Stimulated activated CD4-positive, alpha-beta T cell treated with anti-CD3 and anti-CD28 coated beads, Interleukin-2, amount 100 ng/mL, for 24 hours (primary cell): ENCODE data around the gene CENPL.
"Not testable (repeated sequence)": the region's sequence is repeated elsewhere in the genome, so short reads cannot be mapped to it uniquely, and the experiment has no call there.

Experiments used
- DNase-seq, 2 donors: peaks; one replicate each; pipeline ENCODE4 v3.0.0-alpha.2; 2020

Gene CENPL

DNA sequence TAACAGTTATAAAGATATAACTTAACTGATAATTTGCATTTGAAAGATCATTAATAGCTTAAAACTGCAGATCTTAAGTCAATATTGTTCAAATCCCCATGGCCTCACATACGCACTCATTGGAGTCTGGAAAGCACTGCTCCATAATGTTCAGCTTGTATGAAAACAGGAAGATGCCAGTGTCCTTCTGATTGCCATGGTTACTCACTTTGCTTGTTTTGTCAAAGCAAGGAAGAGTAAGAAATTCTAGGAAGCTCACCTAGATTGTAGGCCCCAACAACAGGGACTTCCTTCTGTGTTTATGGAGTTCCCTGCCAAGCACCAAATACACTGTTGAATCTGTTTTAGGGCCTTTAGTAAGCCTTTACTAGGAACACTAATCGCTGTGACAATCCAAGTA lies 32.2 kb upstream of the CENPL start:
- DNase-seq, result no peak

- no peak for DNase-seq
Observed at GRCh38 chr1:173856014-173856413, 31.3 kb upstream of the CENPL start.

- DNase-seq, result no peak
Observed at GRCh38 chr1:173853074-173853473, 28.4 kb upstream of the CENPL start.

- DNase-seq, result no peak
Observed at GRCh38 chr1:173852105-173852504, 27.4 kb upstream of the CENPL start.

- no peak for DNase-seq
Observed at GRCh38 chr1:173832748-173833147, 8.1 kb upstream of the CENPL start.

GRCh38 chr1:173827611-173828010 lies 2.9 kb upstream of the CENPL start:
- no peak for DNase-seq

GRCh38 chr1:173823781-173824314 lies 835 bp downstream of the CENPL start:
- DNase-seq, result no peak

GRCh38 chr1:173821680-173822079 lies 3.0 kb downstream of the CENPL start:
- DNase-seq, result no peak

DNA sequence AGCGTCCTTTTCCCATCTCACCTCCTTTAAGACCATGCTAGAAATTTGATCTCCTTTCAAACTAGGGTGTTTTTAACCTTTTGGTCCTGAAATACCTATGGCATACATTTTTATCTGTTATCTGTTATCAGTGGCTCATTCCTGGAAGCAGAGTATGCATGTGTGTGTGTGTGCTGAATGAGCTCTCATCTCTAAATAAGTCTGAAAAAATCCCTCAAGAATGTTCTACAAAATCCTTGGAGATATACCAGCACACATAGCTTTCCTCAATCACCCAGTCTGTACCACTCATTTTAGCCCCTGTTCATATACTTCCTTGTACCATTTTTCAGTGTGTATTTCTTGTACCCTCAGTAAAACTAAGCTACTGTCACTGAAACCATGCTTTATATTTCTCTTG lies 6.2 kb downstream of the CENPL start:
- DNase-seq, result no peak

DNA sequence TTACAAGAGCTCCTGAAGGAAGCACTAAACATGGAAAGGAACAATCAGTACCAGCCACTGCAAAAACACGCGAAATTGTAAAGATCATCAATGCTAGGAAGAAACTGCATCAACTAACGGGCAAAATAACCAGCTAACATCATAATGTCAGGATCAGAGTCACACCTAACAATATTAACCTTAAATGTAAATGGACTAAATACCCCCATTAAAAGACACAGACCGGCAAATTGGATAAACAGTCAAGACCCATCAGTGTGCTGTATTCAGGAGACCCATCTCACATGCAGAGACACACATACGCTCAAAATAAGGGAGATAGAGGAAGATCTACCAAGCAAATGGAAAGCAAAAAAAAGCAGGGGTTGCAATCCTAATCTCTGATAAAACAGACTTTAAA lies 11.0 kb downstream of the CENPL start:
- not testable (repeated sequence) for DNase-seq

DNA sequence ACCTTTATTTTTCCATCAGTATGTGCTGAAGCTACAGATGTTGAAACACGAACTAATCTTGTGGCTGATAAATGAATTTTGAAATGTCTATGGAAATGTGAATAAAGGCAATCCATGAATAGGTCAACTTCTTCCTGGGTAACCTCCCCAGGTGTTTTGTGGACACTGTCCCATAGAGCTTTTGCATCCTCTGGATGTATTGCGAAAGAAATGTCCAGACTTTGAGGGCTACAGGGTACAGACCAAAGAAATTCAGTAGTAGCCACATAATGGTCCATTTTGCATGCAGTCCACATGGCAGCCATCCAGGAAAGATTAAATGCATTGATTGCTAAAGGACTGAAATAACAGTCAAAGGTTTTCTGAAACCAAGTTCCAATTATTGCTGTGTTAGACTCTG lies 21.7 kb downstream of the CENPL start:
- no peak for DNase-seq

GRCh38 chr1:173799995-173800394 lies 24.7 kb downstream of the CENPL start:
- not testable (repeated sequence) for DNase-seq

DNA sequence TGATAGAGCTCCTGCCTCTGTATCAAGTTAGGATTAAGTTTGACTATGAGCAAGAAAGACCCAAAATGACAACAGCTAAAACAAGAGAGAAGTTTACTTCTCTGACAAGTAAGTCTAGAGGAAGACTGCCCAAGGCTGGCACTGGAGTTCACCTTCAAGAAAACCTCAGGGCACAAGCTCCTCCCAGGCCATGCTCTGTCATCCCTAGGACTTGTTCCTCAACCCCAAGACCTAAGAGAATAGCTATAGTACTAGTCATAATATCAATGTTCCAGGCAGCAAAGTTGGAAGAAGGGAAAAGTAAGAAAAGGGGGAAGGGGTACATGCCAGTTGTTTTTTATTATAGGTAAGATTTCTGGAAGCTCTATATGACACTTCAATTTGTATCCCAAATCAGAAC lies 26.6 kb downstream of the CENPL start:
- no peak for DNase-seq

DNA sequence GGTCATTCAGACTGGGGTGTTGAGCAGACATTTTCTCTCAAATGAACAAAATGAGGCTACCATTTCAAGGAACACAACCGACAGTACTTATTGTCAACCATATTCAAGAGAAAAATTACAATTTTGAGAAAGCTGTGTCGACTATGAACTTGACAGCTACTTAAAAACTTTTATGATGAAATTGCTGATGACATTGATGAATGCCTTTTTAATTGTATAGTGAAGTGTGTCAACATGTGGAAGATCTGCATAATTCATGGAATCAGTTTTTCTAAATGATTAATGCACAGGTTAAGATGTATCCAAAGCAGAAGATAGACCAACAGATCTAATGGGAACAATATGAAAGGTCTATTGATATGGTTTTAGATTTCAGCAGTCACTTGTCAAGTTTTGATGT lies 34.8 kb downstream of the CENPL start:
- no peak for DNase-seq

- DNase-seq, result no peak
Observed at GRCh38 chr1:173784997-173785396, 39.7 kb downstream of the CENPL start.

GRCh38 chr1:173779936-173780335 lies 44.7 kb downstream of the CENPL start:
- no peak for DNase-seq

DNA sequence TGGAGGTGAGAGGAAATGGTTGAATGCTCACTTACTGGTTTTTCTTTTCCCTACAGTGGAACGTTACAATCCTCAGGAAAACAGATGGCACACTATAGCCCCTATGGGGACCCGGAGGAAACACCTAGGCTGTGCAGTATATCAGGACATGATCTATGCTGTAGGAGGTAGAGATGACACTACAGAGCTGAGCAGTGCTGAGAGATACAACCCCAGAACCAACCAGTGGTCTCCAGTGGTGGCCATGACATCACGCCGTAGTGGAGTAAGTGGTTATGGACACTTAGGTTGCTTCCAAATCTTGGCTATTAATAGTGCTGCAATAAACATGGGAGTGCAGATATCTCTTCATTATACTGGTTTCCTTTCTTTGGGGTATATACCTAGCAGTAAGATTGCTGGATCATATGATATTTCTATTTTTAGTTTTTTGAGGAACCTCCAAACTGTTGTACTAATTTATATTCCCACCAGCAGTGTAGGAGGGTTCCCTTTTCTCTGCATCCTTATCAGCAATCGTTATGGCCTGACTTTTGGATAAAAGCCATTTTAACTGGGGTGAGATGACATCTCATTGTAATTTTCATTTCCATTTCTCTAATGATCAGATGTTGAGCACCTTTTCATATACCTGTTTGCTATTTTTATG lies 49.0 kb downstream of the CENPL start:
- no peak for DNase-seq

- DNase-seq, result no peak
Observed at GRCh38 chr1:173771560-173771959, 53.1 kb downstream of the CENPL start.

- peak in 1 of 2 donors; percentile 23 for DNase-seq
Observed at GRCh38 chr1:173770330-173770729, 54.4 kb downstream of the CENPL start.

DNA sequence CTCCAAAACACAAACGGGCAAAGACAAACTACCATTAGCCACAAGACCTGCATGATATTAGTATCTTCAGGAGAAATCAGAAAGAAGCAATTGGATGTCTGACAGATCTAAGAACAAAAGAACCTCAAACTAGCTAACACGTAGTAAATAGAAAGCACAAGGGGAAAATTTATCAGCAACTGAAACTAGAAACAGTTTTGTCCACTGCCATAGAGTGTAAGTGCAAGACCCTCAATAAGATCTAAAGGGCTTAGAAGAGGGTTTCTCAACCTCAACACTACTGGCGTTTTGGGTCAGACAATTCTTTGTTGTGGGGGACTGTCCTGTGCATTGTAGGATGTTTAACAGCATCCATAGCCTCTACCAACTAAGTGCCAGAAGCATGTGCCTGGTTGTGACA lies 55.9 kb downstream of the CENPL start:
- DNase-seq, result no peak

DNA sequence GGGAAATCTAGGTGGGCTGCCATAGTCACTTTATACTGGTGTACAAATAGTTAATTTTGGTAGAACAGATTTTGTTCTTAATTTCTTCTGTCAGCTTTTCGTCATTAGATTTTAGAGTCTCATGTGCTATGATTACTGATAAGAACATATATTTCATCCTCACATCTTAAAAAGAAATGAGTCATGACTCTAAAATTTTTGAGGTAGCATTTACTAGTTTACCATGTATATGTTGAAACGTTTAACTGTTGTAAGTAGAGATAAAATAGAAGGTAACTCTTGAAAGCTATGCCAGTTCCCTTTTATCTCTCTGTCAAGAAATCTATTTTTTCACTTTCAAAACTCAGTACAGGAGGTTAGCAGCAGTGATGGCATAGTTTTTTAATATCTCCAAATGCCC lies 56.5 kb downstream of the CENPL start:
- no peak for DNase-seq

DNA sequence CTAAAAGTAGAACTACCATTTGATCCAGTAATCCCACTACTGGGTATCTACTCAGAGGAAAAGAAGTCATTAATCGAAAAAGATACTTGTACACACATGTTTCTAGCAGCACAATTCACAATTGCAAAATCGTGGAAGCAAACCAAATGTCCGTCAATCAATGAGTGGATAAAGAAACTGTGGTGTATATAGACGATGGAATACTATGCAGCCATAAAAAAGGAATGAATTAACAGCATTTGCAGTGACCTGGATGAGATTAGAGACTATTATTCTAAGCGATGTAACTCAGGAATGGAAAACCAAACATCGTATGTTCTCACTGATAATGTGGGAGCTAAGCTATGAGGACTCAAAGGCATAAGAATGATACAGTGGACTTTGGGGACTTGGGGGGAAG lies 60.4 kb downstream of the CENPL start:
- not testable (repeated sequence) for DNase-seq

GRCh38 chr1:173758980-173759379 lies 65.7 kb downstream of the CENPL start:
- DNase-seq, result no peak

DNA sequence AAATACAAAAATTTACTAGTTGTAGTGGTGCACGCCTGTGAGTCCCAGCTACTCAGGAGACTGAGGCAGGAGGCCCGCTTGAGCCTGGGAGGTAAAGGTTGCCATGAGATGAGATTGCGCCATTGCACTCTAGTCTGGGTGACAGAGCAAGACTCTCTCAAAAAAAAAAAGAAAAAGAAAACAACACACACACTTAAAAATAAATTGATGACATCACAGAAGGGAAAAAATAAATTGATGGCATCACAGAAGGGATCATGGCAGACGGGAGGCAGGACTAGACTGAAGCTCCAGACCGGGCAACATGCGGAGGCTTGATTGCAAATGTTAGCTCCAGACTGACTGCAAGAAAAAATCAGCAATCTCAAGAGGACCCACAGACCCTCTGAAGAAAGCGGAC lies 66.6 kb downstream of the CENPL start:
- no peak for DNase-seq

- no peak for DNase-seq
Observed at GRCh38 chr1:173757666-173758065, 67.0 kb downstream of the CENPL start.
